Activated T-cell treated with anti-CD3 and anti-CD28 coated beads for 1 hour (primary cell): ENCODE results near the gene SH3GLB2.
"Not testable (repeated sequence)": the region's sequence is repeated elsewhere in the genome, so short reads cannot be mapped to it uniquely, and the experiment has no call there.

Source experiments
- DNase-seq: peaks from one replicate; pipeline ENCODE4 v3.0.0-alpha.2; 2020; ENCODE audit warnings: low read depth

The SH3GLB2 gene

DNA sequence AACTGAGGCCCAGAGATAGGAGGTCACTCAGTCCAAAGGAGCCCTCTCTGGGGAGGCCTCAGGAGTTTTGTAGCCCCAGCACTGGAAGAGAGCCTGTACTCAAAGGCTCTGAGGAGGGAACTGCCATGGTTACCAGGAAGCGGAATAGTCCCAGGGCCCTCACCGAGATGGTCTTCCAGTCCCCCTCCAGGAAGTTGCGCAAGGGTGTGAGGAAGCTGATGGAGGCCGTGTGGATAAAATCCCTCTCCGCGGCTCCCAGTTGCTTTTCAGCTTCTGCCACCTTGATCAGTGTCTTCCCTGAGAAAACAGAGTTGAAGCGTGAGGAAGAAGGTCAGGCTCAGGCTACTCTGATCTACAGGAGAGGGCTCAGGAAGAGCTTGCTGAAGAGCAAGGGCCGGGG, 13.5 kb downstream of the SH3GLB2 start:
- DNase-seq: no peak

DNA sequence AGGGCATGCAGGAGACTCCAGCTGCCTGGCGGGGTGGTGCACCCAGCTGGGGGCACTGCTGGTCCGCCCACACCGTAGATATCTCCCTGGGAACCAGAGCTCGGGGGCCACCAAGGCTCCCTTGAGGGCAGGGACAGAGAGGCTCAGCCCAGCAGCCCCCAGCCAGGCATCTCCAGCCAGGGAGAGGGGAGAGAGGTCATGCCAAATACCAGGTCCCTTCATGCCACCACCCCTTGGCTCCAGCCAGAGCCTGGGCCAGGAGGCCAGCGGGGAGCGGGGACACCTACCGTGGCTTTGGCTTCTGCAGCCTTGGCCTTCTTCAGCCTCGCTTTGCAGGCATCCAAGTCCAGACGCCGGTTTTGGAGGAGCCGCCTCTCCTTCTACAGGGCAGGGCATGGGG, 14.0 kb downstream of the SH3GLB2 start:
- no peak for DNase-seq

DNA sequence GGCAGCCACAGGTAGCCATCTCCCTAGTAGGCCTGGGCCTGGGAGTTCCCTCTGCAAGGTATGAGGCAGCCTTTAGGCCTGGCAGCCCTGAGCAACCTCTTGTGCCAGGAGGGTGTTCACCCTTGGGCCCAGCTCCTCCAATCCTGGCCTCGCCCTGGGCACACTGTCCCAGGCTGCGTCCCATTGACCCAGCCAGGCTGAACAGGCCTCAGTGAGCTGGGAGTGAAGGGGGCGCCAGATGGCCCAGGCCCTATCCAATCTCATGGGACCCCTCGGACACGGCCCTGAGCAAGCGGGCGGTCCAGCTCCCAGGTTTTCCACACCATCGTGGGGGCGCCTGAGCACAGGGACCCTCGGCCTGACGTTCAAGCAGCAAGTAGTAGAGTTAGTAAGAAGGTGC, 14.5 kb downstream of the SH3GLB2 start:
- DNase-seq: no peak

DNA sequence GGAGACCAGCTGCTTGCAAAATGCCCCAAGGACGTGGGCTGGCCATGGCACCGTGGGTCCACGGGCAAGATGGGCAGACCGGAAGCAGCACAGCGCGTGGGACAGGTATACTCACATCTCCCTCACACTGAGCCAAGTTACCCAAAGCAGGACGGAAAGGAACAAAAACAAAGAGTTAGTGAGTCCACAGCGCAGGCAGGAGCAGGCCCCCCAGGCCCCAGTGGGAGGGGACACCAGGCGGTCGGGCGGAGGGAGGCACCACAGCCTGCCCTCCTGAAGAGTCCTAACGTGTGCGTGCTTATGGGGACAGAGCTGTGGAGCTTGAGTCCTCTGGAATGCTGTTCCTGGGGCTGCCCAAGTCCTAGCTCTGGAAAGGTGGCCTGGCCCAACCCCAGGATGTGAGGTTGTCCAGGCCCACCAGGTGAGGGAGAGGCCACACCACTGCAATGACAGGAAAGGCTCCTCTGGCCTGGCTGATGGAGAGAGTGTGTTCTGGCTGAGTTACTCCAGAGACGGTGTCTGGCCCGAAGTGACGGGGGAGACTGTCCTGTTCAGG, 15.2 kb downstream of the SH3GLB2 start:
- DNase-seq: no peak

DNA sequence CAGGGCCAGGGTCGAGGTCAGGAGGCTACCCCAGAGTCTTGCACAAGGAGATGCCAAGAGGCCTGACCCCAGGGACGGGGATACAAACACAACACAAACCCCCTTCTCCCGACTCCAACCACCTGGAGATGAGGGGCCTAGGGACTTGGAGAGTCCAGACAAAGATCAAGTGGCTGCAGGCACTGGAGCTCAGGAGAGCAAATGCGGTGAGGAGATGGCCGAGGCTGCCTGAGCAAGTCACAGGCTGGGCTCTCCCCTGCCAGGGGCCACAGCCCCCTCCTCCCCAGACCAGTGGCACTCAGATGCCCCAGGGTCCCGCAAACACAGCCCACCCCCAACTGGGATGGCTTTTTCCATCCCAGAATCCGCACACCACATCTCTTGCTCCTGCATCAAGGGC, 15.8 kb downstream of the SH3GLB2 start:
- no peak for DNase-seq

DNA sequence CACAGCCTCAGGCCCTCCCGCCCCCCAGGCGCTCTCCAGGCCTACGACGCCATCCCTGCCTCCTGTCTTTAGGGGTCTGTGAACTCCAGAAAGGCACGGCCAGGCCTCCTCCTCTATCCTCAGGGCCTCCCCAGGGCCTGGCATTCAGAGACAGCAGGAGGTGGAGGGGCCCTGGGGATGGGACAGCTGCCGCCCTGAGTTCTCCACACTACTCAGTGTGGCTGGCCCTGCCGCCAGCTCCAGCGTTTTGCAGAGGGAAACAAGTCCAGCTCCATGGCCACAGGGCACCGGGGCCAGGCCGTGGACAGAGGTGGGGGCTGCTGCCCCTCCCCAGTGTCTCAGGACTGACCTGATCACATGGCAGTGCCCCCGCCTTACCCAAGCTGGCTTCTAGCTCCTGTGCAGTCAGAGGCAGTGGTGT, 16.4 kb downstream of the SH3GLB2 start:
- no peak for DNase-seq

DNA sequence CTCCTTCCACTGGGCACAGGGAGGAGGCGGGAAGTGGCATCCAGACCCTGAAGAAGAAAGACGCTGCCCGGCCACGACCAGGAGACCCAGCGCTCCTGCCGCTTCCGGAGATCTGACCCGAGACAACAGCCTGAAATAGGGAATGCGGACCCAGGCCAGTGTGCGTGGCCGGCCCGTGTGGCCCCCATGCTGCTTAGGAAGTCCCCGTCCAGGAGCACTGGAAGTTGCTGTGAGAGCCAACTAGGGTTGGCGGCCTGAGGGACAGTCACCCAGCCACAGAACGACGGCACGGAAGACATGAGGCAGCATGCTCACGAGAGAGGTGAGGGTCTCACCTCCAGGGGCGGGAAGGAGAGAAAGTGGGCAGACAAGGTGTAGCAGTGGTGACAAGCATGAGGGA, 17.0 kb downstream of the SH3GLB2 start:
- DNase-seq: no peak

DNA sequence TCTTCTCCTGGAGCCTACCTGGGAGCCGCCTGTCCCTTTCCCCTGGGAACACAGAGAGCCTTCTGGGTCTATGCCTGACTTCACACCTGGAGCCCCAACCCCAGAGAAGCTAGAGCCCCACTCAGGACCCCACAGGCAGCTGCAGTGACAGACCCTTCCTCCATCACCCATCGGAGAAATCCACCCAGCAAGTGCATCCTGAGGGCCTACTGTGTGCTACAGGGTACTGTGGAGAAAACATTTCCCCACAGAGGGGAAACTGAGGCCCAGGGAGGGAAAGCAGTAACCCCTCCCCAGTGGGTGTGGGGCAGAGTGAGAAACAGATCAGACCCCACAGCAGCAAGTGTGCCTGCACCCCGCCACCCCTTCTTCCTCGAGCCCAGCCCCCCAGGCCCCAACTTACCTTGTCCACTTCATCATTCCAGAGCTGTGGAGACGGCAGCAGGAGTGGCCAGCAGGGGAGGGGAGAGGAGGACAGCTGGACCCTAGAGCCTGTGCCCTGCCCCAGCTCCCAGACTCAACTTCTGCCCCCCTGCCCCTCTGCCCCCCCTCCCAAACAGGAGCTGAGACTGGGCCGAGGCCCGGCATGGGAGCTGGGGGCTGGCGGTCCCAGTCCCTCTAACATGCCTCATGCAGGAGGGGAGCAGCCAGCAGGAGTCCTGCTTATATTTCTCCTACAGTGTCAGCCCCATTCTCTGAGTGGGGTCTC, 17.7 kb downstream of the SH3GLB2 start:
- no peak for DNase-seq

DNA sequence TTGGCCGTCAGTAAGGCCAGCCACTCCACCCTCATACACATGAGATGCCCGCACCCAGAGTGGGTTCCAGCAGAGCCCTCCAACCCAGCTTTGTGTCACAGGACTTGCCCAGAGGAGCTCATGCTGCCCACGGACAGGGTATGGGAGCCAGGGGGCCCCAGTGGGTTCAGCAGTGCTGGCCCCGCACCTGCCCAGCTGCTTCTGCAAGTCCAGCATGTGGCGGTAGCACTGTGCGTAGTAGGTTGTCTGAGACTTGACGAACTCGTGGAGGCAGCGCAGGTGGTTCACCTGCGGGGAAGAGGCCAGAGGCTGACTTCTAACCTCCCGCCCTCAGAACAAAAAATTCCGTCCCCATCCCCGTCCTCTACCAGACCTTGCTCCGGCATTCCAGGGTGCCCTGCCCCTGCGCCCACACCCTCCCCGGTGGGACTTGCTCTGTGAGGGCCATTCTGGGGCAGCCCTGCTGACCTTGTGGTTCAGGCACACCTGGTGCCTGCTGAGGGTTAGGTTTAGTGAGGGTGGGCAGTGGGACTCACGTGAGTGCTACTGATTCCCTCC, 18.5 kb downstream of the SH3GLB2 start:
- DNase-seq: no peak

DNA sequence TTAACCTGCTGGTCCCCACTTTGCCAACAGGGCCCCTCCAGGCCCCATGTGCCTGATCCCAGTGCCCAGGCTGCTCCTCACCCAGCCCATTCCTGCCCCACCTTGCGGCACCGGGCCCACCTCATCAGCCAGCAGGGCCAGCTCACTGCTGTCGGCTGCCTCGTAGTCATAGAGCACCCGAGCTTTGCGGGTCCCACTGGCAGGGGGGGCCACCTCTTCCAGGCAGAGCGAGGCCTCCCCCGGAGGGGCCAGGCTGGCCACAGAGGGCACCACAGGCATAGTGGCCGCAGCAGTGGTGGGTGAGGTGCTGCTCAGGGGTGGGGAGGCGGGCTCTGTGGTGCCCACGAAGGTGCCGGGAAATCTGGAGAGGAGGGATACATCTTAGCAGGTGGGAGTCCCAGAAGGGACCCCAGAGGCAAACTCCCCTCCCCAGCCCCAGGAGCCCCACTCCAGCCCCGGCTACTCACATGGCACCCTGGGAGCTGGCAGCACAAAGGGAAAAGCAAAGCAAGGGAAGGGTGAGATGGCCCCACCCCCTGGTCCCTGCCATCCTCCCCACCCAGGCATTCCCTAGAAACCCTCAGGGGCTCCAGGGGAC, 19.0 kb downstream of the SH3GLB2 start:
- DNase-seq: no peak

DNA sequence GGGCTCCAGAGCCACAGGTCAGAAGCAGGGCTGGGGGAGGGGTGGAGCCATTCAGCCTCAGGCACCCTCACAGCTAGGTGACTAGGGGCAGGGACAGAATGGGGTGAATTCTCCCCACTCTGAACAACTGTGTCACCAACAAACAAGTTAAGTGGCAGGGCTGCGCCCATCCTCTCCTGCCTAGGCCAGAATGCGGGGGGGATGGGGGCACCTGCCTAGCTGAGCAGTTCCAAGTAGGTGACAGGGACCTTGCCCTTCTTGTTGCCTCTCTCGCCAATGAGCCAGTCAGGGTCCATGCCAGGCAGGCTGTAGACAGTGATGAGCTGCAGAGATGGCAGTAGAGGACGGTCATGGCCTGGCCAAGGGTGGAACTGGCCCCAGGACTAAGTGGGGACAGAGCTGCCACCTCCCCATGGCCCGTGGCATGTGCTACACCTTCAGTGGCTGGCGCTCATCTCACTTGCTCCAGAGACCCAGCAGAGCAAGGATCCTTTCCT, 19.6 kb downstream of the SH3GLB2 start:
- DNase-seq: no peak

DNA sequence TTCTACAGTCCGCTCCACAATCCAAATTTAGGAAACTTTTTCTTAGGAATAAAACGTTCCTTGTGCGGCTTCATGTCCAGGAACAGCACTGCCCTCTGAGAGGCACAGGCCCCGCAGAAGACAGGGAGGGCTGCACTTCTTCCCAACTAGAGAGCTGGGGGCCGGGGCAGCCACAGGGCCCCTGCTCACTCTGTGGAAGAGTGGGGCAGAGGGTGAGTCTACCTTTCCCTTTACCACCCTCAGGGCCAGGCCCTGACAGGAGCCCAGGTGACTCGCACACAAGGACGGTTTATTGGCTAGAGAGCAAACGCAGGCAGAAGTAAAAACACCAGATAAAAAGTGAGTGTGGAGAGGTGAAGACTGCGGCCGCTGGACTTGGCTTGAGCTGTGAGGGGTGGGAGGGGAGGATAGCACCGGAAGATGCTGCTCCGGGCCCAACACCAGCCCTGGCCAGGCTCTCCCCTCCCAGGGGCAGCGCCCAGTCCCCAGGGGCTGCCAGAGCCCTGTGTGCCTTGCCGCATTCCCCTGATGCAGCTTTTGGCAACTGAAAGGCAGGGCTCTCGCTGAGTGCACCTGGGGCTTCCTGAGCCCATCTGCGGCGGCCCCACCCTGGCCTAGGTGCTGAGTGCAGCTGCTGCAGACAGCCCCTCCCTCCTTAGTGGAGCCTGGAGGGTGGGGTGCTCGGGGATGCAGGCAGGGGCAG, 20.2 kb downstream of the SH3GLB2 start:
- DNase-seq: no peak

DNA sequence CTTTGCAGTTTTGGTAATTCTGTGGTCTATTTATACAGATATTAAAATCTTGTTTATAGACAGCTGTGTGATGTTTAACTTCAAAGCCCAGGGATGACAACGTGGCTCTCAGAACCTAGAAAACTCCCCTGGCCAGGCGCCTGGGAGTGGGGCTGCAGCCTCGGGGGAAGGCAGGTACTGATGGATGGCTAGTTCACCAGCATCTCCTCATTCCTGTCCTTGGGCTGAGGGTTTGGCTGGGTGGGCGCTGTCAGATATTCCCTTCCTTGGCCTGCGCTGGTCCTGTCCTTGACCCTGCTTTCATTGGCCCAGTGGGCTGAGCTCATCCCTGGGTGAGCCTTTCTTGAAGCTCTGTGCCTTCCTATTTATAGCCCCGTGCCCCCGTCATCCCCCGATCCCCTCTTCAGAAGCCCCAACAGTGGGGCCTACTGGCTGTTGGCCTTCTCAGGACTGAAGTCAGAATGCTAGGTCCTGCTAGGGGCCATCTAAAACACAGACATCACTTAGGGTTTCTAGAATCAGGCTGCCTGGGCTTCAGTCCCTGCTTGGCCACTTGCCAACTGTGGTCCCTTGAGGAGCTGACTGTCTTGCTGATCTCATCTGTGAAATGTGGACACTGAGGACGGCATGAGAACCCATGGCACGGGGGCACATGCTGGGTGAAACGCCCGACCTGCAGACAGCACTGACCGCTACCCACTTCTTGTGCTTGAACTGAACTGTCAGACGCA, 20.9 kb downstream of the SH3GLB2 start:
- no peak for DNase-seq

DNA sequence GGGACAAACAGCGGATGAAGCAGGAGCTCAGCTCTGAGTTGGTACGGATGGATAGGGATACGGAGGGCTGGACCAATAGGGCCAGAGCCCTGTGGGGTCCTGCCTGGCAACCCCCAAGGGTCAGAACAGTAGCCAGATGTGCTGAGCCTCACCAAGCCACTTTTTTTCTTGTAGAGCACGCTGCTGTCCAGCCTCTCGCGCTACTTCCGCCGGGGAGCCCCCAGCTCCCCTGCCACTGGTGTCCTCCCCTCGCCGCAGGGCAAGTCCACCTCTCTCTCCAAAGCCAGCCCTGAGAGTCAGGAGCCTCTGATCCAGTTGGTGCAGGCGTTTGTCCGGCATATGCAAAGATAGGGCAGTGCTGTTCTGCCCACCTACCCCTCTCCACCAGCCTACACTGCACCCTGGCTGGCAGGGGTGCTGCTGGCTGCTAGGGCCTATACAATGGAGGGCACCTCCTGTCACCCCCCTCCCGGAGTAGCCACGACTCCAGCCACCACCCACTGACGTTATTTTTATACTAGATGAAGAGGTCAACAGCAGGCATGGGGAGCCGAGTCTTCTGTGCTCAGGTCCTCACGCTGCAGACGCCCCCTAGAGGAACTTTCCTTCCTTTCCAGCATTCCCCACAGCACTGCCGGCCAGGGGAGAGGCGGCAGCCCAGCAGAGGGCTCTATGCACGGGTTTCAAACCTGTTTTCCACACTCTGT, 21.6 kb downstream of the SH3GLB2 start:
- peak; percentile 18 for DNase-seq

DNA sequence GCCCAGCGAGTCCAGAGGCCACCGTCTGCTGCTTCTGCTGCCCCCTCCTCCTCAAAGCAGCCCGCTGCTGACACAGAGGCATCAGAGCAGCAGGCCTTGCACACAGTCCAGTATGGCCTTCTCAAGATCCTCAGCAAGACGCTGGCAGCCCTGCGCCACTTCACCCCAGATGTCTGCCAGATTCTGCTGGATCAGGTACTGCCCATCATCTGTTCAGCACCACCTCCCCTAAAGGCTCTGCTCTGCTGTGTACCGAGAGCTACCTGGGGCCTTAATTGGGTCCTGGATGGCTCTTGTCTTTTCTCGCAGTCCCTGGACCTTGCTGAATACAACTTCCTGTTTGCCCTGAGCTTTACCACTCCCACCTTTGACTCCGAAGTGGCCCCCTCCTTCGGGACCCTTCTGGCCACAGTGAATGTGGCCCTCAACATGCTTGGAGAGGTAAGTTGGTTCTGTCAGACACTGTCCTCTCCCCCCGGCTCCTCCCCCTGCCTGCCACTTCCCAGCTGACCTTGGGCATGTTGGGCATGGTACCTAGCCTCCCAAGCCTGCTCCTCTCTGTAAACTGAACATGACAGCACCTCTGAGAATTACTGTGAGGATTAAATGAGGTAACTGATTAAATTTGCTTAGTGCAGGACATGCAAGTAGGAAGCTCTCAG, 22.7 kb downstream of the SH3GLB2 start:
- DNase-seq: no peak

DNA sequence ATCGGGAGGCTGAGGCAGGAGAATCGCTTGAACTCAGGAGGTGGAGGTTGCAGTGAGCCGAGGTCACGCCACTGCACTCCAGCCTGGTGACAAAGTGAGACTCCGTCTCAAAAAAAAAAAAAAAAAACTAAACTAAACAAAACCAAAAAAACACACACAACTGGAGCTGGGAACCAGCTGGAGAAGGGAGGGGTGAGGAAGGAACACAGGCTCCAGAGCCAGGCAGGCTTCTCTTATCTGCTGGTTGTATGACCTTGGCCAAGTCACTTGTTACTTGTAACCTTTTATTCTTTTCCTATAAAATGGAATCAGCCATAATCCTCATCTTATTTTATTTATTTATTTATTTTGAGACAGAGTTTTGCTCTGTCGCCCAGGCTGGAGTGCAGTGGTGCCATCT, 24.0 kb downstream of the SH3GLB2 start:
- DNase-seq: not testable (repeated sequence)

DNA sequence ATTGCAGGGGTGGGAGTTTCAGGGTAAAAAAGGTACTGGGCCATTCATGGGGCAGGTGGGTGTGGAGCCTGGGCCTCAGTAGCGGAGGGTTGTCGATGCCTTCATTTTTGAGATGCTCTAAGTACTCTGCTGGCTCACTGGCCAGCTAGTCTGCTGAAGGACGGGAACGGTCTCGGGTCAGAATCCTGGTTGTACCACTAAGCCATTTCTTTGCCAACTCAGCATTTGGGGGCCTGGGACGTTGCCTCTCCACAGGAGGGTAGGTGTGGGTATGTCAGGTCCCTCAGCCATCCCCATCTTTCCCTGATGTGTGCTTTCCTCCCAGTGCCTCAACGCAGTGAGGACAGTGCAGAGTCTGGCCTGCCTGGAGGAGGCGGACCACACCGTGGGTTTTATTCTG, 25.1 kb downstream of the SH3GLB2 start:
- DNase-seq: no peak

DNA sequence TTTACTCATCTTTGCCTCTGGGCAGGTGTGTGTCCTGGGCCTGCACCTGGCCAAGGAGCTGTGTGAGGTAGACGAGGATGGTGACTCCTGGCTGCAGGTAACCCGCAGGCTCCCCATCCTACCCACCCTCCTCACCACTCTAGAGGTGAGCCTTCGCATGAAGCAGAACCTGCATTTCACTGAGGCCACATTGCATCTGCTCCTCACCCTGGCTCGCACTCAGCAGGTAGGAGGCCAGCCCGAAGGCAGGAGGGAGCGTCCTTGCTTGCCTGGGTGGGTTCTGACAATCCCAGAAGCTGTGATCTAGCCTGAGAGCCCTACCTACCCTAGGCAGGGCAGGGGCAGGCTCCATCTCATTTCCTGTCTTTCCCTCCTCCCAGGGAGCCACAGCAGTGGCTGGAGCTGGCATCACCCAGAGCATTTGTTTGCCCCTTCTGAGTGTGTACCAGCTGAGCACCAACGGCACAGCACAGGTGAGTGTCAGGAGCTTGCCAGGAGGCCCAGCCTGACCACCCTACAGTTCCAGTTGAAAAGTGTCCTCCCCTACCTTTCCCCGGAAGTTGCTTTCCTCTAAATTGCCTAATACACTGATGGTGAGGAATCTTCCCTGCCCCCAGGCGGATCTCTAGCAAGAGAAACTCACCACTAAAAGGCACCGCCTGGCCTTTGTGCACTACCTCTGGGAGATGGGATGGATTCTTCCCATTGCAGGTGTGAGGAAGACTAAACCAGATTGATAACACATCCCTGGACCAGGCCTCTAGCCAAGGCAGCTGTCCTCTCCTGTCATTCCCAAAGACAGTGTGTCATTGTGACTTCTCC, 26.4 kb downstream of the SH3GLB2 start:
- no peak for DNase-seq

DNA sequence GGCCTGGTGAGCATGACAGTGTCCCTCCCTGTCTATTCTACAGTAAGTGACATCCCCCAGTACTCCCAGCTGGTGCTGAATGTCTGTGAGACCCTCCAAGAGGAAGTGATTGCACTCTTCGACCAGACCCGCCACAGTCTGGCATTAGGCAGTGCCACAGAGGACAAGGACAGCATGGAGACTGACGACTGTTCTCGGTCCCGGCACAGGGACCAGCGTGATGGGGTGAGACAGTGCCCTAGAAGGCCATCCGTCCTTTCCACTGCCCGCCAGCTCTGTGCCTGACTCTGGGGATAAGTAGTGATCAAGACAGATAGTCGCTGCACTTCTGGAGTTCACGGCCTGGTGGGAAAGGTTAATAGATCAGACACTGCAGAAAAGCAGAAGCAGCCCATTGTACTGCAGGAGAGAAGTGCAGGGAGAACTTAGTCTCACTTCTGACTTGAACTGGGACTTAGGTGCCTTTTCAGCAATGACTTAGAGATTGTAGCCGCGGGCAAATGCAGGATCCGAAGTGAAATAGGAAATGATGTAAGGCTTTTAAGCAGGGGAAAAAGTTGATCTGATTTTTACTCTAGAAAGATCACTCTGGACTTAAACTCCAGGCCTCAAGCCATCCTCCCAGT, 28.4 kb downstream of the SH3GLB2 start:
- DNase-seq: no peak
